Endothelial cell of umbilical vein (primary cell): Measurements from ENCODE around the gene RABEP2. TPM values are rescaled to one million over a fixed set of nuclear protein-coding genes. Genes with fewer than 3 reads are reported as not detected.

Experiments
- BruUV-seq: library from RNA; stranded (reverse); fragments of 400-500 nt; replicated peaks from 2 replicates; lab custom pipeline; 2021; lab: Mats Ljungman, UMichigan
- CTCF ChIA-PET: fragments of 300-600, 350-600 bp; sonication (Branson Sonifier 250); formaldehyde crosslinking; loops from one replicate; lab custom pipeline; 2021; ENCODE audit warnings: antibody characterized with exemption, inconsistent platforms; lab: Charles Lee
- POLR2A ChIA-PET: fragments of 300-600, 350-600 bp; sonication (Branson Sonifier 250); formaldehyde crosslinking; loops from one replicate; lab custom pipeline; 2021; ENCODE audit warnings: antibody characterized with exemption, inconsistent platforms; lab: Charles Lee
- DNase-seq: peaks from one replicate; pipeline ENCODE4 v3.0.0-alpha.2; 2011; ENCODE audit warnings: low read depth, low spot score
- FAIRE-seq: peaks from 2 replicates; lab custom pipeline; 2011; peaks lifted over from hg19 to GRCh38; lab: Jason Lieb, UNC
- H2AFZ ChIP-seq: 2 replicates; pipeline ENCODE4 v1.6.0; 2012; ENCODE audit warnings: low read depth, low read length, control low read depth, inconsistent platforms
- H3K27ac ChIP-seq: 2 replicates; pipeline ENCODE4 v1.5.1; 2011; ENCODE audit warnings: low read depth, mild to moderate bottlenecking, control low read depth, low read length, moderate library complexity; ENCODE audit not compliant: insufficient read depth
- H3K27me3 ChIP-seq, 2 experiments: 2 replicates each; pipeline versions ENCODE4 v1.6.0 to v1.6.1; 2011; ENCODE audit warnings: low read length in 2 of 2, mixed read lengths in 1 of 2; ENCODE audit not compliant: control insufficient read depth in 2 of 2, insufficient read depth in 2 of 2
- H3K36me3 ChIP-seq, 2 experiments: 2 replicates in 1 of 2; 3 replicates in 1 of 2; pipeline ENCODE4 v1.5.1; 2011; ENCODE audit warnings: low read length in 2 of 2, mild to moderate bottlenecking in 1 of 2, moderate library complexity in 1 of 2; ENCODE audit not compliant: control insufficient read depth in 2 of 2, insufficient read depth in 2 of 2; ENCODE audit errors: extremely low read depth in 1 of 2
- H3K4me1 ChIP-seq: 3 replicates; pipeline ENCODE4 v1.5.1; 2011; ENCODE audit warnings: mild to moderate bottlenecking, low read length; ENCODE audit not compliant: control insufficient read depth, insufficient read depth; ENCODE audit errors: extremely low read depth
- H3K4me2 ChIP-seq: 2 replicates; pipeline ENCODE4 v1.6.1; 2011; ENCODE audit warnings: low read length, control low read depth, mixed read lengths; ENCODE audit not compliant: insufficient read depth
- H3K4me3 ChIP-seq, 3 experiments: fragments of 200-600 bp in 1 of 3; sonication (generic), shearing (Covaris generic) in 1 of 3; replicated peaks in 1 of 3; 2 replicates each; pipeline ENCODE4 v1.5.1; 2011 to 2016; ENCODE audit warnings: control low read depth in 3 of 3, low read length in 3 of 3, mild to moderate bottlenecking in 2 of 3, inconsistent platforms in 1 of 3, low read depth in 1 of 3, moderate library complexity in 1 of 3; ENCODE audit not compliant: insufficient read depth in 1 of 3
- H3K79me2 ChIP-seq: 2 replicates; pipeline ENCODE4 v1.6.0; 2012; ENCODE audit warnings: low read length, inconsistent platforms; ENCODE audit not compliant: control insufficient read depth, insufficient read depth
- H3K9ac ChIP-seq: replicated peaks from 2 replicates; pipeline ENCODE3; 2011; ENCODE audit warnings: low read length, control low read depth; ENCODE audit not compliant: insufficient read depth; ENCODE audit errors: extremely low read depth
- H3K9me1 ChIP-seq: replicated peaks from 3 replicates; pipeline ENCODE4 v1.6.0; 2011; ENCODE audit warnings: mild to moderate bottlenecking, low read length; ENCODE audit not compliant: control insufficient read depth, insufficient read depth; ENCODE audit errors: extremely low read depth
- H3K9me3 ChIP-seq: replicated peaks from 2 replicates; pipeline ENCODE4 v1.5.1; 2012; ENCODE audit warnings: low read length, inconsistent platforms; ENCODE audit not compliant: control insufficient read depth, insufficient read depth
- H4K20me1 ChIP-seq: replicated peaks from 2 replicates; pipeline ENCODE3; 2011; ENCODE audit warnings: mild to moderate bottlenecking, low read length; ENCODE audit not compliant: control insufficient read depth, insufficient read depth; ENCODE audit errors: extremely low read depth
- CTCF ChIP-seq, 2 donors: IDR thresholded peaks; 1 replicate in 1 of 2; 2 replicates in 1 of 2; pipeline ENCODE4 v1.5.1; 2011; ENCODE audit warnings: low read length in 2 of 2, mild to moderate bottlenecking in 2 of 2, moderate library complexity in 2 of 2, control low read depth in 1 of 2, inconsistent platforms in 1 of 2, low read depth in 1 of 2; ENCODE audit not compliant: insufficient read depth in 1 of 2; ENCODE audit errors: extremely low read depth in 1 of 2
- FOS ChIP-seq: IDR thresholded peaks from 2 replicates; pipeline ENCODE4 v1.6.1; 2011; ENCODE audit warnings: mild to moderate bottlenecking, low read length, moderate library complexity, borderline replicate concordance; ENCODE audit not compliant: insufficient read depth
- GATA2 ChIP-seq: IDR thresholded peaks from 2 replicates; pipeline ENCODE4 v1.7.0; 2011; ENCODE audit warnings: low read depth, mild to moderate bottlenecking, moderate library complexity, mixed read lengths, low read length; ENCODE audit not compliant: insufficient read length, insufficient read depth
- MYC ChIP-seq: IDR thresholded peaks from one replicate; pipeline ENCODE4 v1.6.1; 2011; ENCODE audit warnings: mild to moderate bottlenecking, low read depth, low read length
- POLR2A ChIP-seq: IDR thresholded peaks from 2 replicates; pipeline ENCODE4 v1.6.1; 2012; ENCODE audit warnings: low read depth, mild to moderate bottlenecking, control low read depth, low read length
- POLR2AphosphoS5 ChIP-seq: IDR thresholded peaks from 2 replicates; pipeline ENCODE4 v1.6.1; 2012; ENCODE audit warnings: low read depth, mild to moderate bottlenecking, control low read depth, low read length, moderate library complexity; ENCODE audit not compliant: insufficient read depth
- dilution Hi-C: fragments of 300-500 bp; cut with MboI; formaldehyde crosslinking; loops from one replicate; pipeline ENCODE4 v1.15.0; 2019; ENCODE audit warnings: low sequenced_read_pairs; ENCODE audit not compliant: extremely low pct_ligation_motif_present
- intact Hi-C: fragments of 100-400 bp; cut with micrococcal nuclease; formaldehyde crosslinking; loops from one replicate; pipeline ENCODE4 v1.10.0; 2022
- polyA plus RNA-seq, 4 experiments: library from polyadenylated mRNA; depleted of rRNA in 3 of 4; stranded (reverse) in 3 of 4; unstranded in 1 of 4; fragments of >200 nt; gene quantifications; 2 replicates each; pipeline versions ENCODE4 v1.2.1 to v1.2.3, GENCODE V29; 2011 to 2012; ENCODE audit warnings: missing spikeins in 1 of 4
- total RNA-seq: library from RNA; stranded (reverse); gene quantifications from 2 replicates; pipeline ENCODE4 v1.2.3, GENCODE V29; 2021
- TF ChIP-seq, protein P1 (sequence below): IDR thresholded peaks from 2 replicates; pipeline ENCODE4 v1.6.1; 2011; ENCODE audit not compliant: insufficient read depth, insufficient read length

RABEP2 gene
- total and polyA plus RNA-seq, 2 donors (not counting 3 experiments of a cell fraction or from before 2014, with no cell fraction given) = 25.9 to 37.4 TPM

GRCh38 chr16:28931801-28932225 is 6.8 kb upstream of the RABEP2 start, which contains the start of gene CD19:
TSS of gene CD19 (plus strand) at chr16:28931971. CDS start at chr16:28932001, 30 bp downstream.
- H3K9me1 ChIP-seq = no peaks in the 10 kb centered on the region
- no peaks in the 10 kb centered on the region for H3K36me3 ChIP-seq
- no peak within 1 kb of the TSS for H3K4me3 ChIP-seq
- H3K4me1 ChIP-seq = no peaks in the 10 kb centered on the region
- no peak within 1 kb of the TSS for H3K4me2 ChIP-seq
- no peaks in the 10 kb centered on the region for H3K27me3 ChIP-seq
- H2AFZ ChIP-seq = no peak within 1 kb of the TSS
- no peaks in the 10 kb centered on the region for H4K20me1 ChIP-seq
- DNase-seq (no peak), FAIRE-seq (no peak)
- H3K9ac ChIP-seq = no peak within 1 kb of the TSS
- dilution Hi-C loops (no loop called here), intact Hi-C loops (no loop called here)
- no TSS peak for BruUV-seq
- TF ChIP-seq MYC (no peak), CTCF (IDR thresholded peaks at IDR 0.05; ENCODE audit: extremely low read depth in 1 of 2, insufficient read depth in 1 of 2, low read depth in 1 of 2, low read length in 2 of 2) (no peak), GATA2 (no peak), FOS (no peak), POLR2AphosphoS5 (no peak), POLR2A (no peak)
- TF ChIP-seq, protein P1, sequence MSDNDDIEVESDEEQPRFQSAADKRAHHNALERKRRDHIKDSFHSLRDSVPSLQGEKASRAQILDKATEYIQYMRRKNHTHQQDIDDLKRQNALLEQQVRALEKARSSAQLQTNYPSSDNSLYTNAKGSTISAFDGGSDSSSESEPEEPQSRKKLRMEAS = no peak
- H3K9me3 ChIP-seq = no peaks in the 10 kb centered on the region
- ChIA-PET POLR2A (no interaction called here), CTCF (interaction anchor here (0.6 to 1.6 kb wide), 2 partner anchors 10 to 13 kb away, joined by 4 to 8 read pairs; no protein-coding TSS in a partner anchor)
- no peak within 1 kb of the TSS for H3K27ac ChIP-seq
- H3K79me2 ChIP-seq = no peaks in the 10 kb centered on the region
